HL-60/S4 (cell line): ENCODE results near the gene TSPAN3.

Experiments used
- in situ Hi-C: fragments of 300-500 bp; cut with MboI; formaldehyde crosslinking; loops from 2 replicates; pipeline ENCODE4 v1.14.3; 2022; ENCODE audit warnings: low sequenced_read_pairs

The TSPAN3 gene

GRCh38 chr15:77057685-77058084, 13.2 kb downstream of the TSPAN3 start:
- in situ Hi-C loops, result no loop called here

- in situ Hi-C loops, result no loop called here
Observed at GRCh38 chr15:77057072-77057471, 13.8 kb downstream of the TSPAN3 start.

- in situ Hi-C loops, result no loop called here
Observed at GRCh38 chr15:77053709-77054108, 17.2 kb downstream of the TSPAN3 start.

GRCh38 chr15:77052556-77052955, 18.4 kb downstream of the TSPAN3 start:
- in situ Hi-C loops, result no loop called here

- in situ Hi-C loops, result no loop called here
Observed at GRCh38 chr15:77048135-77048876, 22.6 kb downstream of the TSPAN3 start.

- in situ Hi-C loops, result no loop called here
Observed at GRCh38 chr15:77046704-77047412, 24.1 kb downstream of the TSPAN3 start.

GRCh38 chr15:77045985-77046384, 24.9 kb downstream of the TSPAN3 start:
- in situ Hi-C loops, result no loop called here

- in situ Hi-C loops, result no loop called here
Observed at GRCh38 chr15:77044228-77045042, 26.5 kb downstream of the TSPAN3 start.

- in situ Hi-C loops, result no loop called here
Observed at GRCh38 chr15:77042955-77043920, 27.7 kb downstream of the TSPAN3 start.

GRCh38 chr15:77042245-77042919, 28.5 kb downstream of the TSPAN3 start:
- in situ Hi-C loops, result no loop called here

- in situ Hi-C loops, result no loop called here
Observed at GRCh38 chr15:77040673-77041072, 30.2 kb downstream of the TSPAN3 start.

- in situ Hi-C loops, result no loop called here
Observed at GRCh38 chr15:77039848-77040247, 31.1 kb downstream of the TSPAN3 start.

- in situ Hi-C loops, result no loop called here
Observed at GRCh38 chr15:77039217-77039533, 31.7 kb downstream of the TSPAN3 start.

- in situ Hi-C loops, result no loop called here
Observed at GRCh38 chr15:77038312-77039216, 32.3 kb downstream of the TSPAN3 start.

- in situ Hi-C loops, result no loop called here
Observed at GRCh38 chr15:77037388-77038209, 33.3 kb downstream of the TSPAN3 start.

GRCh38 chr15:77036537-77037387, 34.1 kb downstream of the TSPAN3 start:
- in situ Hi-C loops, result no loop called here

- in situ Hi-C loops, result no loop called here
Observed at GRCh38 chr15:77035999-77036471, 34.9 kb downstream of the TSPAN3 start.
